Prostate gland (tissue), 2 donors: ENCODE data around the gene GPR18.

Experiments used
- CTCF ChIP-seq, 4 experiments: fragments of 200-600 bp in 2 of 4; fragments of 450-650 bp in 2 of 4; sonication (generic) in 2 of 4; IDR thresholded peaks; 1 replicate in 3 of 4; 2 replicates in 1 of 4; pipeline ENCODE4 v1.5.1; 2016 to 2019; ENCODE audit warnings: antibody characterized with exemption in 4 of 4, mild to moderate bottlenecking in 2 of 4, moderate library complexity in 2 of 4
- POLR2A ChIP-seq: fragments of 450-650 bp; IDR thresholded peaks from one replicate; pipeline ENCODE4 v1.6.1; 2016; ENCODE audit warnings: antibody characterized with exemption, mild to moderate bottlenecking
- POLR2AphosphoS5 ChIP-seq: sonication (generic); formaldehyde crosslinking; IDR thresholded peaks from one replicate; pipeline ENCODE4 v1.6.1; 2017; ENCODE audit warnings: antibody characterized with exemption

- TF ChIP-seq CTCF (IDR thresholded peaks at IDR 0.05) (no peak), POLR2AphosphoS5 (no peak), POLR2A (no peak)
Observed at GRCh38 chr13:99278843-99279242, 20.7 kb upstream of the GPR18 start.
